Measurements from ENCODE around the gene SSTR5. TPM values are rescaled to one million over a fixed set of nuclear protein-coding genes. Genes with fewer than 3 reads are reported as not detected.

The SSTR5 gene
- total and polyA plus RNA-seq, 2 of the 4 experiments (the other 2 are of a cell fraction), result not detected

Other genes starting within 250 kb of the SSTR5 start
- gene LMF1, start 101.8 kb upstream of the SSTR5 start, total RNA-seq (2012; rRNA removed), result 6.7 and 13.1 TPM in 2 replicates
- 7.7 and 11.0 TPM in 2 replicates for gene LMF1, start 101.8 kb upstream of the SSTR5 start, polyA plus RNA-seq (2012; rRNA removed)
- gene SOX8, start 91.0 kb upstream of the SSTR5 start, total RNA-seq (2012; rRNA removed), result under 0.01 TPM in 2 replicates
- gene SOX8, start 91.0 kb upstream of the SSTR5 start, polyA plus RNA-seq (2012; rRNA removed), result 0.26 and 0.27 TPM in 2 replicates
- not detected in 2 replicates for gene C1QTNF8, start 23.5 kb downstream of the SSTR5 start, total RNA-seq (2012; rRNA removed)
- gene C1QTNF8, start 23.5 kb downstream of the SSTR5 start, polyA plus RNA-seq (2012; rRNA removed), result not detected in 2 replicates
- gene CACNA1H, start 80.4 kb downstream of the SSTR5 start, total RNA-seq (2012; rRNA removed), result 1.6 and 1.7 TPM in 2 replicates
- 5.8 and 6.1 TPM in 2 replicates for gene CACNA1H, start 80.4 kb downstream of the SSTR5 start, polyA plus RNA-seq (2012; rRNA removed)
- not detected in 2 replicates for gene TPSG1, start 152.5 kb downstream of the SSTR5 start, total RNA-seq (2012; rRNA removed)
- not detected in 2 replicates for gene TPSG1, start 152.5 kb downstream of the SSTR5 start, polyA plus RNA-seq (2012; rRNA removed)
- not detected in 2 replicates for gene TPSB2, start 157.4 kb downstream of the SSTR5 start, total RNA-seq (2012; rRNA removed)
- gene TPSB2, start 157.4 kb downstream of the SSTR5 start, polyA plus RNA-seq (2012; rRNA removed), result not detected in 2 replicates
- not detected in 2 replicates for gene TPSAB1, start 168.0 kb downstream of the SSTR5 start, total RNA-seq (2012; rRNA removed)
- not detected in 2 replicates for gene TPSAB1, start 168.0 kb downstream of the SSTR5 start, polyA plus RNA-seq (2012; rRNA removed)
- gene TPSD1, start 183.3 kb downstream of the SSTR5 start, total RNA-seq (2012; rRNA removed), result not detected in 2 replicates
- gene TPSD1, start 183.3 kb downstream of the SSTR5 start, polyA plus RNA-seq (2012; rRNA removed), result not detected in 2 replicates
- gene UBE2I, start 236.9 kb downstream of the SSTR5 start, total RNA-seq (2012; rRNA removed), result 30.8 and 45.0 TPM in 2 replicates
- 113 and 140 TPM in 2 replicates for gene UBE2I, start 236.9 kb downstream of the SSTR5 start, polyA plus RNA-seq (2012; rRNA removed)

All from IMR-90 (cell line).